Muscle of leg (tissue), 11 donors: Measurements from ENCODE around the gene PGC. TPM values are rescaled to one million over a fixed set of nuclear protein-coding genes. Genes with fewer than 3 reads are reported as not detected.

Experiments used
- DNase-seq: peaks from one replicate; pipeline ENCODE4 v3.0.0; 2013
- H3K27ac ChIP-seq: one replicate; pipeline ENCODE4 v1.5.1; 2013; ENCODE audit warnings: mild to moderate bottlenecking, low read length, control low read depth
- H3K27me3 ChIP-seq: one replicate; pipeline ENCODE4 v1.6.1; 2013; ENCODE audit warnings: low read length; ENCODE audit not compliant: control insufficient read depth, insufficient read depth
- H3K36me3 ChIP-seq: one replicate; pipeline ENCODE4 v1.6.1; 2013; ENCODE audit warnings: low read length; ENCODE audit not compliant: control insufficient read depth, insufficient read depth
- H3K4me1 ChIP-seq: one replicate; pipeline ENCODE4 v1.6.1; 2013; ENCODE audit warnings: low read length; ENCODE audit not compliant: control insufficient read depth, insufficient read depth
- H3K4me3 ChIP-seq: one replicate; pipeline ENCODE4 v1.5.1; 2013; ENCODE audit warnings: low read length, control low read depth
- H3K9me3 ChIP-seq: replicated peaks from 2 replicates; pipeline ENCODE4 v1.6.1; 2013; ENCODE audit warnings: low read depth, low read length; ENCODE audit not compliant: control insufficient read depth
- WGBS: methylation state at CpG from one replicate; pipeline ENCODE4 v1.1.5; 2013; ENCODE audit warnings: missing lambda C conversion rate; ENCODE audit not compliant: insufficient coverage; 5-methylcytosine and 5-hydroxymethylcytosine counted together
- polyA plus RNA-seq, 8 donors: library from polyadenylated mRNA; unstranded; fragments of 120-200 nt; gene quantifications; one replicate each; pipeline versions ENCODE4 v1.2.1 to v1.2.3, GENCODE V29; 2013; ENCODE audit warnings: inconsistent platforms in 1 of 8, low replicate concordance in 1 of 8; ENCODE audit not compliant: insufficient read length in 8 of 8, insufficient read depth in 1 of 8
- total RNA-seq: library from RNA; stranded (reverse); fragments of 120-200 nt; gene quantifications from one replicate; pipeline ENCODE4 v1.2.4, GENCODE V29; 2013

The PGC gene
- total and polyA plus RNA-seq, 9 donors = 0.21 to 0.41 (median 0.39) TPM; not detected in 6

DNA sequence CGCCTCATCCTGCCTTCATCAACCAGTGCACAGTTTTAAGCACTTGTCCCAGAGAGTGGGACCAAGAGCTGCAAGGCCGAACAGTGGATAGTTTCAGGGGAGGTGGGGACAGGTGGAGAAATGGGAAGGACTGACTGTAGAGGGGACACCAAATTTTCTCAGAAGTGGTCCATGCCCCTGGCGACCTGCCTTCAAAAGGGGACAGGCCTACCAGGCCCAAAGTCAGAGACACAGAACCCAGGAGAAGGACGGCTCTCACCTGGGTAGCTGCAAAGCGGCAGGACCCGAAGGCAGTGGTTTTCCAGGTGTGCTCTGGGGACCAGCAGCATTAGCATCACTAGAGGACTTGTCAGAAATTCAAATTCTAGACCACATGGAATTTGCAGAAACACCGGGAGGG lies 17.6 kb downstream of the PGC start:
- 90% methylated on average over 5 of the region's 7 CpGs for WGBS
- H3K27ac ChIP-seq = no peak overlapping the region
- H3K9me3 ChIP-seq = no peaks in the 10 kb centered on the region
- no peak for DNase-seq
- H3K27me3 ChIP-seq = no peaks in the 10 kb centered on the region
- H3K4me1 ChIP-seq = peaks cover 35% of the 10 kb centered on the region
- no peak overlapping the region for H3K4me3 ChIP-seq
- no peaks in the 10 kb centered on the region for H3K36me3 ChIP-seq

DNA sequence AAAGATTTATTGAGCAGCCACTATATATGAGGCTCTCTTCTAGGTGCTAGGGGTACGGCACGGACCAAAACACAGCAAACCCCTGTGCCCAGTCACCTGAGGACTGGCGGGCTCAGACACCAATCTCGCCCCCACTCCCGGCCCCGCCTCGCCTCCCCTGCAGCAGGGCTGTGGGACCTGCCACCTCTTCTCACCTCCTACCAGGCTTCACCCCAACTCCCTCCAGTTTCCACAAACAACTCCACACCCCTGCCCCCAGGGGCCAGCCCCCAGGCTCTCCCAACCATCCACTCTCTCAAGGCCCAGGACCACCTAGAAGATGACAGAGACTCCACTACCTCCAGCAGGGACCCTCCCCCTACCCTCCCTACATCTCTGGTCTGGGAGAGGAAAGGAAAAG lies 18.2 kb downstream of the PGC start:
- H3K4me3 ChIP-seq = no peak overlapping the region
- no peak for DNase-seq
- WGBS = 83% methylated on average over 4 of the region's 7 CpGs
- peaks cover 42% of the 10 kb centered on the region for H3K4me1 ChIP-seq
- no peaks in the 10 kb centered on the region for H3K36me3 ChIP-seq
- no peaks in the 10 kb centered on the region for H3K27me3 ChIP-seq
- no peak overlapping the region for H3K27ac ChIP-seq
- H3K9me3 ChIP-seq = no peaks in the 10 kb centered on the region

DNA sequence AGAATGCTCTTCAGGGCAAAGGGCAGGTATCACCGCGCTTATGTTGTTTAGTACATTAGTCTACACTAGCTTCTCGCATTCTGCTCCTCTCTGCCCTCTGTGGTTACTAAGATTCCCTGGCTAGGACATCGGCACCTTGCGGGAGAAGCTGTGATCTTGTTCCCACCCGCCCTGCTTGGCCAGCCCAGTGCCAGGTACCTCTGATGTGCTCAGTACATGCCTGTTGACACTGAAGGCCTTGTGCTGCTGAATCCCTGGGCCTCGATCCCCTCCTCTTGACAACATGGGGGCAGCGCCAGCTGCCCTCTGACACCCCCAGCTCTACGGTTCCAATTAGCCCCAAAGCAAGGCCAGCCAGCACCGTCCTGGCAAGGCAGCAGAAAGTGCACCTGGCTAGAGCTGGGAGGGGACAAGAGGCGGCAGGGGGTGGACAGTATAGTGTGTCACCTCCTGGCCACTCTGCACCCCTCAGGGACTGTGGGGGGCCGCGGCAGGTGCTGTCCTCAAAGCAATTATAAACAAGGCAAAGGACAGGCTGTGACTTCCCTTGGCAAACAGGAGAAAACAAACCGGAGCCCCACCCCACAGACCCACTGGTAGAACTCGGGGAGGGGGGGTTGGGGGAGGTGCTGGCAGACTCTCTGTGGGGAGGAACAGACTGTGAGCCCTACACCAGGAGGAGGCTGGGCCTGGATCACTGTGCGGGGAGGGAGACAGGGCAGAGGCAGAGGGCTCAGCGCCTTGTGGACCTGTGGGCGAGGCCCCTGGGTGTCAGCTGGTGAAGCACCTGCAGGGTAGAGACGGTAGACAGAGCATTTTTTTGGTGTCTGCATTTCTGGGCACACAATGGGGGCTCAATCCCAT lies 18.9 kb downstream of the PGC start:
- Histone ChIP-seq H3K9me3 (no peaks in the 10 kb centered on the region), H3K36me3 (no peaks in the 10 kb centered on the region), H3K4me3 (no peak overlapping the region), H3K27me3 (no peaks in the 10 kb centered on the region), H3K27ac (no peak overlapping the region), H3K4me1 (peaks cover 42% of the 10 kb centered on the region)
- no peak for DNase-seq
- WGBS = 80% methylated on average over 12 of the region's 19 CpGs

DNA sequence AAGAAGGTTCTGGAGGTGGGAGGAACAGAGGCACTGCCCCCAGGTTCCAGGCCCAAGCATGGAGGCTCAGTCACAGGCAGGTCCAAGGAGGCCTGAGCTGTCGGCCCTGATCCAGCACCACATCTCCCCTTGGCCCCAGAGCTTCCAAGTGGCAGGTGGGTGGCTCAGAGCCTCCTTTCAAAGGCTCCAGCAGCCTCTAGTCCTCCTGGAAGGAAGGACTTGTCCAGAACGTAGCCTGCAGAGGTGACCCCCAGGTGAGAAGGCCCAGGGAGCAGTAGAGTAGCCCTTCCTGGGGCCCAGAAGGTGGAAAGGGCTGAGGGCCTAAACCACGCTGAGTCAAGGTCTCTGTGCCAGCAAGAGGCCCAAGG lies 19.5 kb downstream of the PGC start:
- DNase-seq = no peak
- no peaks in the 10 kb centered on the region for H3K9me3 ChIP-seq
- H3K4me1 ChIP-seq = peaks cover 39% of the 10 kb centered on the region
- H3K4me3 ChIP-seq = no peak overlapping the region
- no peaks in the 10 kb centered on the region for H3K27me3 ChIP-seq
- no peak overlapping the region for H3K27ac ChIP-seq
- H3K36me3 ChIP-seq = no peaks in the 10 kb centered on the region
- WGBS = 60% methylated on average over 2 of the region's 3 CpGs

DNA sequence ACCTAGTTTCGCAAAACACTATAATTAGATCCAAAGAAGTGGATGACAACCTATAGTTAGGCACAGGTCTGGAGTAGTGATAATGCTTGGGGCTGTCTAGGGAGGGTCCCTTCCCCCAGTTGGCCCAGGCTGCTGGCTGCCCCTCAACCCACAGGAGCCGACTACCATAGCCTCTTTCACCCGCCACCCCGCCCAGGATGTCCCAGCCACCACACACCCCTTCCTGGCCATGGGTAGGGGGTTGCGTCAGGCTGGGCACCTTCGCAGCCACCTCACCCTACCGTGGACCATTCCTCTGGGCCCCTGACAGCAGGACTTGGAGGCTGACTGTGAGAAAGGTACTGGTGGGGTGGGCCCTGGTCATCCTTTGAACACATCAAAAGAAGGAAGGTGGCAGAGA lies 20.3 kb downstream of the PGC start:
- no peak overlapping the region for H3K4me3 ChIP-seq
- WGBS = no CpG with 5 or more reads among the region's 7 CpGs
- H3K27me3 ChIP-seq = no peaks in the 10 kb centered on the region
- peaks cover 37% of the 10 kb centered on the region for H3K4me1 ChIP-seq
- no peaks in the 10 kb centered on the region for H3K9me3 ChIP-seq
- H3K27ac ChIP-seq = no peak overlapping the region
- H3K36me3 ChIP-seq = no peaks in the 10 kb centered on the region
- DNase-seq = no peak

DNA sequence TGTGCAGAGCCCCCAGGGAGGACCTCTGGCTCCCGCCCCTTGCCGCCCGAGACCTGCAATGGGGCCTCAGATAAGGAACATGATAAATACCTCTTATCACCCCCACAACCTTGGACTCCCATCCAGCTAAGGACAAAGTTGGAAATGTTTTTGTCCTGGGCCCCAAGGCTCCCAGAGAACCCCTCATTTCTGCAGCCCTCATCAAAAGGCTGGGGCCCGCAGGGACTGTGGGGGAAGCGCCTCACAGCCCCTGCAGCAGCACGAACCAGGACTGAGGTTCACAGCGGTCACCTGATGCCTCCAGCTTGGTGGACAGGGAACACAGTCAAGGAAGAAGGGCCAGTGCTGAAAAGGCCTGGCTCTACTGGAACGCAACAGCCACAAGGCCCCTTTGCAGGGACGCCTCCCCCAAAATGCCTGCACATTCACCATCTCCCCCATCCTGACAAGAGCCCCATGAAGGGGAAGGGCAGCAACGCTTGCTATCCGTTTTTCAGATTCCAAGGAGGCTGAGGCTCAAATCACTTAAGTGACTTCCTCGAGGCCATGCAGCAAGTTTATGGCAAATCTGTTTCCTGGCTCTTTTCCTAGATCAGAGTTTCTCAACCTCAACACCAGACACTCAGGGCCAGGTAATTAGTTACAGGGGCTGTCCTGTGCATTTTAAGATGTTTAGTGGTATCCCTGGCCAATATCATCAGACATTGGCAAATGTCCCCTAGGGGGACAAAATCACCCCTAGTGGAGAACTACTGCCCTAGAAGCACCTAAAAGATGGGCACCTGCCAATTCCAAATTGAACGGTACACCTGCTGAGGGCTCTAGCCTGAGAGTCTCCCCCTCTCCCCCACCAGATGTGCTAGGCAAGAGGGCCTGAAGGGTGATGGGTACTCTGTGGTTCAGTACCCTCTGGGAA lies 22.4 kb downstream of the PGC start:
- Histone ChIP-seq H3K9me3 (no peaks in the 10 kb centered on the region), H3K27ac (no peak overlapping the region), H3K36me3 (no peaks in the 10 kb centered on the region), H3K4me3 (no peak overlapping the region), H3K27me3 (no peaks in the 10 kb centered on the region), H3K4me1 (peaks cover 32% of the 10 kb centered on the region)
- DNase-seq = no peak
- WGBS = 27% methylated on average over 2 of the region's 13 CpGs

DNA sequence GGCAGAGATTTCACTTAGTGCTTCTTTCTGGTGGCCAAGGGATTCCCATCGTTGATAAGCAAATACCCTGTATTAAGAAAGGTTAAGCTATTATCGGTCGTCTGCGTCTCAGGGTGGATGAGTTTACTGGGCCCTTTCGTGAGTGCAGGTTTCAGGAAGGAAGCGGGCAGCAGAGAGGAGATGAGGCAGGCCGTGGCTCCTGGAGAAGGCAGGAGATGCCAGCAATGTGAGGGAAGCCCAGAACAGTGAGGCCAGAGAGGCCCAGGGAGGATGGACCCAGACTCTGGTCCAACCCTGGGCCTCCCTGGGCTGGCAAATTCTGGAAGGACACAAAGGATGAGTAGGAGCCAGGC lies 23.0 kb downstream of the PGC start:
- Histone ChIP-seq H3K9me3 (no peaks in the 10 kb centered on the region), H3K36me3 (no peaks in the 10 kb centered on the region), H3K4me1 (peaks cover 32% of the 10 kb centered on the region), H3K27ac (no peak overlapping the region), H3K27me3 (no peaks in the 10 kb centered on the region), H3K4me3 (no peak overlapping the region)
- 69% methylated on average over 7 of the region's 7 CpGs for WGBS
- no peak for DNase-seq

DNA sequence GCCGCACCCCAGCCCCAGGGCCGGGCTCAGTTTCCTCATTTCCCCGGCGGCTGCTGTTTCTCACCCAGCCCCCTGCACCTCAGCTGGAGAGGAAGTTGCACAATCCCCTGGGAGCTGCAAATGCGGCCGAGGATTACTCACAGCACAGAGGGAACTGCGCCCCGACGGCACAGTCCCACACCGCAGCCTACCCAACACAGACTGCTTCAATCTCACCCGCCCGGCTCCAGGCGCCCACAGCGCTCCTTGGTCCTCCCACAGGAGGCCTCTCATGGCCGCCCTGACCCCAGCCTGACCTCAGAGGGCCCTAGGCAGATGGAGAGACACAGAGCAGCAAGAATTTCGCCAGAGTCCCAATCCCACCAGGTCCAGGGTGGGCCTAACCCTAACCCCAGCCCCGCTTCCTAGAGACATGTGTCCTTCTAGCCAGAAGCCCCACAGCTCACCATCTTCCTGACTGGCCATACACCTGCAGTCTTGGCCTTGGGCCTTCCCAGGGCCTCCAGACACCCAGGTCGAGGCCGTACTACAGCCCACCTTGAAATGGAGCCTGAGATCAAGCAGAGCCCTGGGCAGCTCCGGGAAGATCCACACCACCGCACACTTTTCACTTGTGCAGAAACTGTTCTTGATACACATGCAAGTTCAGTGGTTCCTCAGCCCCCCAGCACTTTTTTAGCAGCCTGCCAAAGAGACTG lies 23.5 kb downstream of the PGC start:
- Histone ChIP-seq H3K27me3 (no peaks in the 10 kb centered on the region), H3K36me3 (no peaks in the 10 kb centered on the region), H3K9me3 (no peaks in the 10 kb centered on the region), H3K27ac (no peak overlapping the region), H3K4me3 (no peak overlapping the region), H3K4me1 (peaks cover 31% of the 10 kb centered on the region)
- DNase-seq = peak; percentile 81
- 31% methylated on average over 21 of the region's 21 CpGs for WGBS

DNA sequence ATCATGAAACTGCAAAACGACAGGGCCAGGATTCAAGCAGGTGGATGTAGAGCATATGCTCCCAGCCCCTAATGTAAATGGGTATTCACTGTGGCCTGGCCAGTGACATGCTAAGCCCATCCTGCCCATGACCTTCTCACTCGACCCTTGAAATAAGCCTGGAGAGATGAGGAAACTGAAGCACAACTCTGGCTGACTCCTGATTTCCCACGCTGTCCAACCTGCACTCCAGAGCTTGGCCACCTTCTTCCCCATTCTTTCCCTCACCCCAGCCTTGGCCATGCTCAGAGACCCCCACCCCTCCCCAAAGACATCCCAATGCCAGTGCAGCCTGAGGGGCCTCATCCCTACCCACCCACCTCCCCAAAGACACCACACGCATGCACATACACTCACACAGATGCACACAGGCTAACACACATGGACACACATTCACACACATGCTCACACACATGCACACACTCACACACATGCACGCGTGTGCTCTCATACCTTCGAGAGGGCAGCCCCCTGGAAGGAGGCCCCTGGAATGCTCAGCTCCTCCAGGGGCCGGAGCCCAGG lies 24.1 kb downstream of the PGC start:
- H3K27ac ChIP-seq = no peak overlapping the region
- no peak for DNase-seq
- H3K36me3 ChIP-seq = no peaks in the 10 kb centered on the region
- no peaks in the 10 kb centered on the region for H3K27me3 ChIP-seq
- peaks cover 27% of the 10 kb centered on the region for H3K4me1 ChIP-seq
- no peak overlapping the region for H3K4me3 ChIP-seq
- WGBS = 59% methylated on average over 8 of the region's 8 CpGs
- no peaks in the 10 kb centered on the region for H3K9me3 ChIP-seq

DNA sequence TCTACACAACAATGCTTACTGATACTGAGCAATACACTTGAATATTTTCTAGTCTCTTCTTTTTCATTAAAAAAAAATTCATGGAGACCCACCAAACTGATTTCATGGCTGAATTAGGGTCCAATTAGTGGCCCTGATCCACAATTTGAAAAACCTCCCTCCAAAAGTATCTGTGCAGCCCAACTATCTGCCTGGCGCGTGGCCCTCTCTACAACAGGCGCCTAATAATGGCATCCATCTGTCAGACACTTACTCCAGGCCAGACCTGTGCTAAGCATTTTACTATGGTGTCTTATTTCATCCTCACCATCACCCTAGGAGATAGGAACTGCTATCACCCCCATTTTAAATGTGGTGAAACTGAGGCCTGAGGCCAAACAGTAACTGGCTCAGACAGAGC lies 25.8 kb downstream of the PGC start:
- DNase-seq = no peak
- Histone ChIP-seq H3K4me1 (peaks cover 40% of the 10 kb centered on the region), H3K27ac (no peak overlapping the region), H3K4me3 (no peak overlapping the region), H3K9me3 (no peaks in the 10 kb centered on the region), H3K27me3 (no peaks in the 10 kb centered on the region), H3K36me3 (no peaks in the 10 kb centered on the region)
- WGBS = no CpG with 5 or more reads among the region's 3 CpGs
